HG03039 (cell line): ENCODE data around the gene GAPVD1.
A peak's percentile ranks its signal among the peaks of the same experiment; 100 is the strongest.
"Not testable (repeated sequence)": the region's sequence is repeated elsewhere in the genome, so short reads cannot be mapped to it uniquely, and the experiment has no call there.

Source experiments
- ATAC-seq: cut with Tn5 transposase; IDR thresholded peaks from one replicate; pipeline ENCODE4 v1.9.1; 2021; ENCODE audit warnings: mild to moderate bottlenecking, moderate library complexity; ENCODE audit not compliant: unreplicated experiment

The GAPVD1 gene

DNA sequence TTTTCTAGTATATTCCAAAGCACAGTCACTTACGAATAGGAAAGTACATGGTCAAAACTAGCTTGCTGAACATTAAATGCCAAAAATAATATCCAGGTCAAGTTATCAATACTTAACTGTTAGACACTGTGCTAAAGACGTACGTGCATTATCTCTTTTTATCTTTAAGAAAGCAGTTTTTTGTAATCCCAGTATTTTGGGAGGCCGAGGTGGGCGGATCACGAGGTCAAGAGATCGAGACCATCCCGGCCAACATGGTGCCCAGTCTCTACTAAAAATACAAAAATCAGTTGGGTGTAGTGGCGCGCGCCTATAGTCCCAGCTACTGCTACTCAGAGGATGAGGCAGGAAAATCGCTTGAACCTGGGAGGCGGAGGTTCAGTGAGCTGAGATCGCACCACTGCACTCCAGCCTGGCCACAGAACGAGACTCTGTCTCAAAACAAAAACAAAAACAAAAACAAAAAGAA lies 17.8 kb upstream of the GAPVD1 start:
- ATAC-seq: no peak

DNA sequence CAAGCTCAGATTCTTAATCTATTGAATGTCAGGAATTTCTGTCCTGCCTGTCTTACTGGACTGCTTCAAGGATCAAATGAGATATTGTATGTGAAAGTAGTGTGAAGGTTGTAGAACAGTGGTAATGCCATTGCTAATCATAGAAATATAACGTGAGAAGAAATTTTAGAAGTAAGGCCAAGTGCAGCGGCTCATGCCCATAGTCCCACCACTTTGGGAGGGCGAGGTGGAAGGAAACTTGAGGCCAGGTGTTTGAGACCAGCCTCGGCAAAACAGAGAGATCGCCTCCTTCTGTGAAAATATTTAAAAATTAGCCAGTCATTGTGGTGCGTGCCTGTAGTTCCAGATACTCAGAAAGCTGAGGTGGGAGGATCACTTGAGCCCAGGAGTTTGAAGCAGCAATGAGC lies 15.4 kb upstream of the GAPVD1 start:
- no peak for ATAC-seq

GRCh38 chr9:125254231-125254630 lies 7.4 kb upstream of the GAPVD1 start:
- ATAC-seq: no peak

DNA sequence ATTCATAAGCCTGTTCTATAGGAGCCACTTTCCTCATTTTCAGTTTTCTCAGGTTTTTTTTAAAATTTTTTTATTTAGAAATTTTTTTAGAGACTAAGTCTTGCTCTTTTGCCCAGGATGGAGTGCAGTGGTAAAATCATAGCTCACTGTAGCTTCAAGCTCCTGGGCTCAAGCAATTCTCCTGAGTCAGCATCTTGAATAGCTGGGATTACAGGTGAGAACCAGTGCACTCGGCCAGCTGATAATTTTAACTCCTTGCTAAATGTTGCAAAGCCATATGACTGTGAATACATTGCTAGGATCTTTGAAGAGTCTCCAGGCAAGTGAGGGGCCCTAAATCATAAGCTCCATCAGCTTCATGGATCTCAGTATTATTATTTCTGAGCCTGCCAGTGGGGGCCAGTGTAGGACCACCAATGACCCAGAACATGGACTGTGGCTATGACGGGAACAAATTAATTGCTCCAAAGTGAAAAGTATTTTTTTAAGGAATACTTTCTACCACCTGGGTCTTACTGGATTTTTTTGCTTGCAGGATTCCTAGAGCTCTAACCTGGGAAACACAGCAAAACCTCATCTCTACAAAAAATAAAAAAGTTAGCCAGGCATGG lies 5.7 kb upstream of the GAPVD1 start:
- no peak for ATAC-seq

- no peak for ATAC-seq
Measured at GRCh38 chr9:125258160-125258785, 3.4 kb upstream of the GAPVD1 start.

DNA sequence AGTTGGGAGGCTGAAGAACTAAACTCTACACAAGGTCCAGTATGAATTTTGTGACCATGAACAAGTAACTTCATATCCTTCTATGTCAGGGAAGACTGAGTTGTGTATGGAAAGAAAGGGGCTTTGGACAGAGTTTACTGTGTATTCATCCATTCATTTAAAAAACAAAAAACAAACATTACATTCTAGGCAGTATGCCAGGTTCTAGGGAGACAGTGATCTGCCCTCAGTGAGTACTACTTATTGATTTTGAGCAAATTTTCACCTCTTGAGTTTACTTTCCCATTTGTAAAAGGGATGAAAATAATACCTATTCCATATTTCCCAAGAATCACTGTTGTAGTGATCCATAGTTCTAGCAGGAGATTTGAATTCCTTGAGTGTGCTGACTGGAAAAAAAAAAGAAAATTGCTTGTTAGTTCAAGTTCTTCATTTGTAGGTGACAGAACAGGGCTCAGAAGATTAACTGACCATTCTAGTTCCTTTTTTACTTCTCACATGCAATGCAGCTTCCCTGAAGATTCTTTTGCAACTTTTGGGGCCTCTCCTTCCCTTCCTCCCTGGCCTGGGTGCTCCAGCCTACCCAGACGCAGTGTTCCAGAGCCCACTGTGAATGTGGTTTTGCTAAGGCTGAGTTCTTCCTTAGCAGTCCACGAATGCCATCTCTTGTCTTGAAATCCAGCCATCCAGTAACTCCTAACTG lies 2.6 kb upstream of the GAPVD1 start:
- ATAC-seq: no peak

- ATAC-seq: no peak
Measured at GRCh38 chr9:125260561-125260960, 1.1 kb upstream of the GAPVD1 start.

DNA sequence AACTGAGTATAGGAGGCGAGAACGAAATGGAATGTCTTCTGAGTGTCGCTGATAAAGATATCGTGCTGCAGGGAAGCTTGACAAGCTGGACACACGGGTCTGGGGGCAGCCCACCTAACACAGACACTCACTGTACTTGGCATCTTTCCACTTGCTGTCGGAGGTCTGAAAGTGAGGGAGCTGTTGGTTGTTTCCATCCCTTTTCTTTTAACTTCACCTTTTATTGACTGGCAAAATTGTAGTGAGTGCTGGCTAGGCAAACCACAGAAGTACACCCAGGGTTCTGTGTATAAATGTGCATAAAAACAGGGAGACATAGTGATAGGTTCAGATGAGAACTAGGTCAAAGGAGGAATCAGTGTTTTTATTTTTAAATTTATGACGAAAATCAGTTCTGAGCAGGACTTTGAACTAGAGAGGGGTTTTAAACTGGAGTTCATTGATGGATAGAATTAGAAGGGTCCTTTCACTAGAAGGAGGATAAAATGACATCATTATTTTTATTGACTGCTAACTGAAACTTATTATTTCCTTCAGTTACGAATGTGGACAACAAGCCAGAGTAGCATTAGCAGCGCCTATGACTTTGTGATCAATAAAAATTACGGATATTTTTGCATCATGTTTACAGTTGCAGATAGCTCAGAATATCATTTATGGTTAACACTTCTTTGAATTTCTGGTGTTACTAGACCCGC lies 817 bp downstream of the GAPVD1 start:
- peak; percentile 4 for ATAC-seq

GRCh38 chr9:125264068-125264467 lies 2.4 kb downstream of the GAPVD1 start:
- ATAC-seq: not testable (repeated sequence)

GRCh38 chr9:125268394-125269013 lies 6.9 kb downstream of the GAPVD1 start:
- ATAC-seq: no peak

DNA sequence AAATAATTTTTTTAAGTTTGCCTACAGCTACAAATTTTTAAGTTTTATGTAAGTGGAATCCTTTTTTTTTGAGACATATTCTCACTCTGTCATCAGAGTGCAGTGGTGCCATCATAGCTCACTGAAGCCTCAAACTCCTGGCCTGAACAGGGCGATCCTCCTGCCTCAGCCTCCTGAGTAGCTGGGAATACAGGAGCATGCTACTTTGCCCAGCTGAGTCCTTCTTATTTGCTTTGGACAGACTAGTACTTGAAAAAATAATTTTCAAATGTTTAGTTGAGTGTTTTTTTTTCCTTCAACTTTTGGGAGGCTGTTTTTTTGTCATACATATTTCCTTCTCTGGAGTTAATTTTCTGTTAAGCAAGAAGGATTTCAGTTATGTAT lies 7.4 kb downstream of the GAPVD1 start:
- ATAC-seq: no peak

DNA sequence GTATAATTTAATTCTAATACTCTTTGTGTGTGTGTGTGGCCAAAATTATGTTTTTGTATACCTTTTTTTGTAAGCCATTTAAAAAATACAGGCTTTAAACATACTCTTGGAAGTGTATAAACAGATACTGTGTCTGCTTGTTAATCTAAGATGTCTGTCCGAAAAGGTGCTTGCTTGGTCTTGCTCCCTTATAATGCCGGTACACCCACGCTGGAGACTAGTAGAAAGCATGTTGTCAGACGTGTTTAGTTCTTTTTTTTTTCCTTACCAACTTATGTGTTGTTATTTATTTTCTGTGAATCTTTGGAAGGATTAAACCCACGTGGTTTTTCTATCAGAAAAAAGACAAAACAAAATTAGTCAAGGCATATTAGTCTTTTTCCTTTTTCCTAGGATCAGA lies 9.5 kb downstream of the GAPVD1 start:
- ATAC-seq: no peak

DNA sequence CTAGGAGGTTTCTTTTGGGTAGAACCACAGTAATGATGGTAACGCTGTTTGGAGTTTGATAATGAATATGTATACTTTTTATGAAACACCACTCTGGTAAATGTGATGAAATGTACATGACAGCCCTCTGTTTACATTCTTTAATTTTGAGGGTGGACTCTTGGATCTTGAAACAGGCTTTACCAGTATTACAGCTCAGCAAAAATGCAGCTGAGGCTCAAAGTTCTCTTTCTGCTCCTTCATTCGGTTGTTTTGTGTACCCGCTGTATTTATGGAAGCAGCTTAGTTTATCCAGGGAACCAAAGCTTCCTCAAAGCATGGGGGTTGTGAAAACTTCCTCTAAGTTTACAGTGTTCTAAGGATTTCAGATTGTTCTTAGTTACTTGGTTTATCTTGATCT lies 11.1 kb downstream of the GAPVD1 start:
- ATAC-seq: no peak

GRCh38 chr9:125276771-125277170 lies 15.1 kb downstream of the GAPVD1 start:
- ATAC-seq: no peak

DNA sequence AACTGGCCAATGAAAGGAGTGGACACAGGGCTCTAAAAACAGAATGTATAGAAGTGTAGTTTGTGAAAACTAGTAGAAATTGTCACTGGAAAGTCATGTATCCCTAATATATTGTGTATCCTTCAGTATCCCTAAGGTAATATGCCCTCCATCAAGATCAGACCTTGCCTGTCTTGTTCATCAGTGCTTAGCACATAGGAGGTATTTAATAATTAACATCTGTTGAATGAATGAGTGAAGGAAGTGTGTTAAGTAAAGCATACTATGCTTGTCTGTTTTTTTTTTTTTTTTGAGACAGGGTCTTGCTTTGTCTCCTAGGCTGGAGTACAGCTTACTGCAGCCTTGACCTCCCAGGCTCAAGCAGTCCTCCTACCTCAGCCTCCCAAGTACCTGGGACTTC lies 15.8 kb downstream of the GAPVD1 start:
- ATAC-seq: no peak

- no peak for ATAC-seq
Measured at GRCh38 chr9:125280945-125281344, 19.3 kb downstream of the GAPVD1 start.

DNA sequence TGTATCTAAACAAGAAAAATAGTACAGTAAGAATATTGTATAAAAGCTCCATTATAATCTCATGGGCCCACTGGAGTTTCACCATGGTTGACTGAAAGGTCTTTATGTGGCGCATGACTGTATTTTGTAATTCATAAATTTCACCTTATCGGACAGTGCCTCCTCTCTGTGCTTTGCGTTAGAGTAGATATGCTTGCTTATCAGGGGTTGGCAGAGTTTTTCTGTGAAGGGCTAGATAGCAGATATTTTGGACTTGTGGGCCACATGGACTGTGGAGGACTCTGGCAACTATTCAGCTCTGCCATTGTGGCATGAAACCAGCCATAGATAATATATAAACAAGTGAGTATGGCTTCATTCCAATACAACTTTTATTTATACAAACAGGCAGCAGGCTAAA lies 23.2 kb downstream of the GAPVD1 start:
- no peak for ATAC-seq

GRCh38 chr9:125286935-125287433 lies 25.4 kb downstream of the GAPVD1 start:
- not testable (repeated sequence) for ATAC-seq

DNA sequence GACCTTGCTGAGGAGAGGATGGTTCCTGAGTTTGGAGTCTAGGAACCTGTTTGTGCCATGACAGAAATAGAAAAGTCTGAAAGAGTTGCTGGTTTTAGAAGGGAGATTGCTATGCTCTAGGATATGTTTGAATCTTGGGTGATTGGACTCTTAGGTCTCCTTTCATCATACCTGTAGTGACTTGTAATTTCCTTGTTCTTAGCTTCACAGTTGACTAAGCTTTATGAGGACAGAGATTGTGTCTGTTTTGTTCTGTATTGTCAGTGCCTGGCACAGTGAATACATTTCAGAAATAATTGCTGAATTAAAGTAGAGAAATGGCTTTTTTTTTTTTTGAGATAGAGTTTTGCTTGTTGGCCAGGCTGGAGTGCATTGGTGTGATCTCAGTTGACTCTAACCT lies 31.5 kb downstream of the GAPVD1 start:
- ATAC-seq: no peak

DNA sequence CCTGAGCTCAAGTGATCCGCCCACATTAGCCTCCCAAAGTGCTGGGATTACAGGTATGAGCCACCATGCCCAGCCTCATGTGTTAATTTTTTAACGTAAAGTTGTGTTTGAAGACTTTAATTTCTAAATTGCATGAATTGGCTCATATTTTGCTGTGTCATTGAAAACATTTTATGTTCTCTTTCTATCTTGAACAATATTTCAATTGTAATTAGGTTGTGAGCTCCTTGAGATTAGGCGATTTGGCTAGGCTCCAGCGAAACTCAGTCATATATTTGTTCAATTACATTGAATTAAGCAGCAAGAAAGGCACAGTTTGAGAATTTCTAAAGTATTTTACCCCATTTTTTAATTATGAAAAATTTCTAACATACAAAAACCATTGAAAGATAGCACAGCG lies 34.0 kb downstream of the GAPVD1 start:
- no peak for ATAC-seq

DNA sequence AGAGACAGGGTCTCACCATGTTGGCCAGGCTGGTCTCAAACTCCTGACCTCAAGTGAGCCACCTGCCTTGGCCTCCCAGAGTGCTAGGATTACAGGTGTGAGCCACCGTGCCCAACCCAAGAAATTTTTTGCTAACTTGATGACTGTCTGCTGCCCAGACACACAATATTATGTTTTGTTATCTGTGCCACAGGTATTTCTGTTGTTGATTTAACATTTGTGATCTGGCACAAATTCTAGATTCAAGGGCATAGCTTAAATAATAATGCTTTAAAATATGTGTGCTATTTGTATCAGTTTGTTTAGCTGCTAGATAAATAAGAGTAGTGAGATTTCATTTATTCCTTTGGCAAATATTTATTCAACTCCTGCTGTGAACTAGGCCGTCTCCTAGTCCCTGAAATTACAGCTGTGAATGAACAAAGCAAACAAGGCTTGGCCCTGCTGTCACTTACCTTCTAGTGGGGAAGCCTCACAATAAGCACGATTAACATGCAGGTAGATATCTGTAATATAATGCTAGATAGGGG lies 35.3 kb downstream of the GAPVD1 start:
- no peak for ATAC-seq
